MM.1S (cell line): ENCODE data around the gene FAIM2.

Source experiments
- EZH2 ChIP-seq: fragments of 300-600 bp; sonication (generic); optimal IDR thresholded peaks from 2 replicates; pipeline ENCODE3; 2017; ENCODE audit warnings: low read depth, mild to moderate bottlenecking, antibody characterized with exemption, low read length, mixed read lengths
- EZH2phosphoT487 ChIP-seq: fragments of 300-600 bp; sonication (generic); IDR thresholded peaks from 2 replicates; pipeline ENCODE4 v1.6.1; 2018; ENCODE audit warnings: antibody characterized with exemption, low read length
- TF ChIP-seq, protein P1 (sequence below): fragments of 300-600 bp; sonication (generic); IDR thresholded peaks from 2 replicates; pipeline ENCODE4 v1.5.1; 2016; ENCODE audit warnings: antibody characterized with exemption, low read length, mixed read lengths

DNA sequence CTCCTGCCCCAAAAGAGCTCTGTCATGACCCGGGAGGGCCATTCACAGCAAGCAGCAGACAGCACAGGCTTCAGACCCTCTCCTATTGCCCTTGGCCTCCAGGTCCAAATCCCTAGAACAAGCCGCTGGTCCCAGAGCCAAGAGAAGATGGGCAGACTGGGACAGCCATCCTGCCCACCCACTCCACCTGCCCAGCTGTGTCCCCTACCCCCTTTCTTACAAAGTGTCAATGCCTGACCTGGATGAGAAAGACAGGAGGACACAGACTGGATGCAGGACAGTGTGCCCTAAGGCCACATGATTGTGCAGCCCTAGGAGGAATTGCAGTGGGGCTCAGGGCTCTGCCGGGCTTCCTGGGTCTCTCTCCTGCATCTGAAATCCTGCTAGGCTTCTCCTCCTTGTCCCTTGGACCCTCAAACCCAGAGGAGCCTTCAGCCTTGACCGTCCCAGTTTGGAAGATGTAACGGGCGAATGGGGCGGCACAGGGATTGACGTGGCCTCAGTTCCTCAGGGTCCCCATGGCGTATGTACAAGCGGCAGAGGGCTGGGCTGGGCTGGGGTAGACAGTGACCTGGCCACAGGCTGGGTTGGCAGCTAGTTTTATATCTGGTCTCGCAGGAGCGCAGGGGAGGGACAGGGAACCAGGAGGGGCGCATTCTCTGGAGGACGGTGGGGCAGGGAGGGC is 33.7 kb downstream of the FAIM2 start:
- TF ChIP-seq, protein P1, sequence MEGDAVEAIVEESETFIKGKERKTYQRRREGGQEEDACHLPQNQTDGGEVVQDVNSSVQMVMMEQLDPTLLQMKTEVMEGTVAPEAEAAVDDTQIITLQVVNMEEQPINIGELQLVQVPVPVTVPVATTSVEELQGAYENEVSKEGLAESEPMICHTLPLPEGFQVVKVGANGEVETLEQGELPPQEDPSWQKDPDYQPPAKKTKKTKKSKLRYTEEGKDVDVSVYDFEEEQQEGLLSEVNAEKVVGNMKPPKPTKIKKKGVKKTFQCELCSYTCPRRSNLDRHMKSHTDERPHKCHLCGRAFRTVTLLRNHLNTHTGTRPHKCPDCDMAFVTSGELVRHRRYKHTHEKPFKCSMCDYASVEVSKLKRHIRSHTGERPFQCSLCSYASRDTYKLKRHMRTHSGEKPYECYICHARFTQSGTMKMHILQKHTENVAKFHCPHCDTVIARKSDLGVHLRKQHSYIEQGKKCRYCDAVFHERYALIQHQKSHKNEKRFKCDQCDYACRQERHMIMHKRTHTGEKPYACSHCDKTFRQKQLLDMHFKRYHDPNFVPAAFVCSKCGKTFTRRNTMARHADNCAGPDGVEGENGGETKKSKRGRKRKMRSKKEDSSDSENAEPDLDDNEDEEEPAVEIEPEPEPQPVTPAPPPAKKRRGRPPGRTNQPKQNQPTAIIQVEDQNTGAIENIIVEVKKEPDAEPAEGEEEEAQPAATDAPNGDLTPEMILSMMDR = no peak
- TF ChIP-seq EZH2phosphoT487 = no peak
- no peak for TF ChIP-seq EZH2
